Tibial artery (tissue), 4 donors: ENCODE measurements around the gene MCCD1.

Experiments
- DNase-seq, 2 donors: peaks; one replicate each; pipeline ENCODE4 v3.0.0-alpha.2; 2019
- H3K27ac ChIP-seq, 2 donors: fragments of 200-600 bp; sonication (generic) in 1 of 2; 1 replicate in 1 of 2; 2 replicates in 1 of 2; pipeline ENCODE4 v1.5.1; 2018 to 2019; ENCODE audit warnings: mild to moderate bottlenecking in 1 of 2
- H3K27me3 ChIP-seq, 2 donors: fragments of 200-600 bp; sonication (generic) in 1 of 2; one replicate each; pipeline versions ENCODE4 v1.5.1 to v1.6.0; 2016 to 2019
- H3K36me3 ChIP-seq, 3 donors: fragments of 200-600 bp; sonication (generic) in 2 of 3; one replicate each; pipeline ENCODE4 v1.5.1; 2016 to 2019; ENCODE audit warnings: mild to moderate bottlenecking in 2 of 3
- H3K4me1 ChIP-seq, 4 donors: fragments of 200-600 bp; sonication (generic) in 2 of 4; 1 replicate in 3 of 4; 2 replicates in 1 of 4; pipeline ENCODE4 v1.5.1; 2016 to 2019
- H3K4me3 ChIP-seq, 2 donors: fragments of 200-600 bp; sonication (generic) in 1 of 2; 1 replicate in 1 of 2; 2 replicates in 1 of 2; pipeline ENCODE4 v1.5.1; 2018 to 2019; ENCODE audit warnings: mild to moderate bottlenecking in 2 of 2
- H3K9me3 ChIP-seq, 3 donors: fragments of 200-600 bp; sonication (generic) in 1 of 3; one replicate each; pipeline ENCODE4 v1.5.1; 2016 to 2019
- CTCF ChIP-seq, 2 experiments: fragments of 200-600 bp in 1 of 2; fragments of 450-650 bp in 1 of 2; IDR thresholded peaks; one replicate each; pipeline ENCODE4 v1.5.1; 2017 to 2019; ENCODE audit warnings: antibody characterized with exemption in 2 of 2, mild to moderate bottlenecking in 1 of 2, moderate library complexity in 1 of 2
- intact Hi-C: fragments of 100-400 bp; cut with DNase I; formaldehyde crosslinking; loops from one replicate; pipeline ENCODE4 v1.15.0; 2023; ENCODE audit warnings: low total_unique reads

Gene MCCD1

GRCh38 chr6:31535538-31536324 lies 7.0 kb downstream of the MCCD1 start:
- Histone ChIP-seq H3K27me3 (no peaks in the 10 kb centered on the region), H3K27ac (no peak overlapping the region), H3K9me3 (no peaks in the 10 kb centered on the region), H3K36me3 (peaks cover 82 to 97% (median 95%) of the 10 kb centered on the region in 3 donors), H3K4me3 (no peak overlapping the region), H3K4me1 (peaks cover 0 to 26% (median 23%) of the 10 kb centered on the region in 4 donors)
- TF ChIP-seq CTCF (IDR thresholded peaks at IDR 0.05): no peak
- DNase-seq: no peak
- intact Hi-C loops: no loop called here

GRCh38 chr6:31538805-31539400 lies 10.1 kb downstream of the MCCD1 start:
- peaks cover 0 to 36% (median 30%) of the 10 kb centered on the region in 4 donors for H3K4me1 ChIP-seq
- H3K9me3 ChIP-seq: no peaks in the 10 kb centered on the region
- H3K4me3 ChIP-seq: no peak overlapping the region
- intact Hi-C loops: no loop called here
- DNase-seq: no peak
- no peak for TF ChIP-seq CTCF (IDR thresholded peaks at IDR 0.05)
- H3K27ac ChIP-seq: peak overlapping the region in 1 of 2 donors; percentile 91
- peaks cover 59 to 65% (median 63%) of the 10 kb centered on the region in 3 donors for H3K36me3 ChIP-seq
- no peaks in the 10 kb centered on the region for H3K27me3 ChIP-seq

GRCh38 chr6:31540640-31541039 lies 11.9 kb downstream of the MCCD1 start:
- Histone ChIP-seq H3K36me3 (peaks cover 42 to 48% (median 46%) of the 10 kb centered on the region in 3 donors), H3K27ac (peak overlapping the region; percentile 91 to 94), H3K9me3 (no peaks in the 10 kb centered on the region), H3K4me1 (peaks cover 0 to 36% (median 30%) of the 10 kb centered on the region in 4 donors), H3K4me3 (peak overlapping the region; percentile 69 to 71), H3K27me3 (no peaks in the 10 kb centered on the region)
- DNase-seq: no peak
- TF ChIP-seq CTCF (IDR thresholded peaks at IDR 0.05): no peak
- intact Hi-C loops: loop anchor here (2.0 kb wide), 1 partner anchor 42 kb away; the partner anchor contains the start of gene MICB

- H3K27me3 ChIP-seq: no peaks in the 10 kb centered on the region
- intact Hi-C loops: loop anchor here (2.0 kb wide), 1 partner anchor 42 kb away; the partner anchor contains the start of gene MICB
- peak overlapping the region; percentile 69 to 71 for H3K4me3 ChIP-seq
- peaks cover 37 to 43% (median 41%) of the 10 kb centered on the region in 3 donors for H3K36me3 ChIP-seq
- H3K4me1 ChIP-seq: peaks cover 0 to 36% (median 31%) of the 10 kb centered on the region in 4 donors
- no peak for TF ChIP-seq CTCF (IDR thresholded peaks at IDR 0.05)
- peak in 1 of 2 donors; percentile 61 for DNase-seq
- no peaks in the 10 kb centered on the region for H3K9me3 ChIP-seq
- H3K27ac ChIP-seq: peak overlapping the region; percentile 91 to 94
These were observed 12.4 kb downstream of the MCCD1 start for GRCh38 chr6:31541059-31541657.

GRCh38 chr6:31541658-31542521 lies 13.1 kb downstream of the MCCD1 start, which contains the start of gene DDX39B:
Gene DDX39B (minus strand): TSS chr6:31542003. CDS start chr6:31540532, 1,471 bp downstream.
- Histone ChIP-seq H3K36me3 (peaks cover 29 to 36% (median 34%) of the 10 kb centered on the region in 3 donors), H3K27me3 (no peaks in the 10 kb centered on the region), H3K9me3 (no peaks in the 10 kb centered on the region), H3K27ac (peak within 1 kb of the TSS; percentile 91 to 94), H3K4me1 (peaks cover 0 to 43% (median 34%) of the 10 kb centered on the region in 4 donors), H3K4me3 (peak within 1 kb of the TSS; percentile 69 to 71)
- TF ChIP-seq CTCF (IDR thresholded peaks at IDR 0.05): peak in 1 of 2 experiments; percentile 10
- peak; percentile 96 to 98 for DNase-seq
- intact Hi-C loops: loop anchor here (2.0 kb wide), 1 partner anchor 43 kb away; the partner anchor contains the start of gene MICB
